IPS-NIHi7 (cell line): ENCODE measurements around the gene STK32C.
A peak's percentile ranks its signal among the peaks of the same experiment; 100 is the strongest.

Experiments
- DNase-seq: peaks from one replicate; pipeline ENCODE4 v3.0.0; 2012; ENCODE audit warnings: mixed read lengths; ENCODE audit errors: extremely low spot score

The STK32C gene

DNA sequence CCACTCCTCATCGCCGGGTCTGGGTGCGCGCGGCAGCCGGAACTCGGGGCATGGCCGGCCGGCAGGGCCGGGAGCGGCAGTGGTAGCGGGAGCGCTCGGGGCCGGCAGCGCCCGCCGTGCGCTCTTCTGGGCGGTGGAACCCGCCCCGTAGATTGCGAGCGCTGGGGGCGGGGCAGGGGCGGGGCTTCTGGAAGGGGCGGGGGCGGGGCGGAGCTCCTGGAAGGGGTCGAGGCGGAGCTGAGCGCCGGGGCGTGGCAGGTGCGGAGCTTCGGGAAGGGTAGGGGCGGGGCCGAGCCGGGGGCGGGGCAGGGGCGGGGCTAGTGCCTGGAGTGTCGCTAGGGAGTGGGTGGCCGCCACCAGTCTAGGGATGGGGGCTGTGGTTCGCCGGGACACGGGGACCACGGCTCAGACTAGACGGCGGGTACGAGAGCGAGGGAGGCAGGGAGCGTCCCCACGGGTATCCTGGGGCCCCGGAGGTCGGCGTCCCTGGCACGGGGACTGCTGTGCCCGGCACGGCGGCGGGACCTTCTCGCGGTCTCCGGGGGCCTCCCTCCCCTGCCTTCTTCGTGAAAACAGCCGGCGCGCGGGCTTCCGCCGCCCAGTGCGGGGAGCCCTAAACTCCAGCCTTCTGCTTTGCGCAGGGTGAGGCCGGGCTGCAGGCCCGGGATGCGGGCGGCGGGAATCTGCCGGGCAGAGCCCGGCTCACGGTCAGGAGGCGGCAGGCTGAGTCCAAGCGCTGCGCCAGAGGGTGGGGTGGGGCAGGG lies at the start of gene STK32C:
Gene STK32C, minus strand, starts transcription at position 128 of the 764 bp plus-strand sequence. Its CDS starts 117 bp downstream, at position 11.
- DNase-seq, result peak; percentile 99

GRCh38 chr10:132356621-132357195 lies 49.0 kb upstream of the STK32C start:
- DNase-seq, result no peak

- no peak for DNase-seq
These were observed 48.0 kb upstream of the STK32C start for GRCh38 chr10:132355754-132356153.

GRCh38 chr10:132355297-132355696 lies 47.5 kb upstream of the STK32C start:
- DNase-seq, result no peak

GRCh38 chr10:132354356-132355094 lies 46.8 kb upstream of the STK32C start:
- DNase-seq, result no peak

GRCh38 chr10:132353456-132354355 lies 46.0 kb upstream of the STK32C start:
- no peak for DNase-seq

GRCh38 chr10:132352462-132353308 lies 44.9 kb upstream of the STK32C start:
- DNase-seq, result peak; percentile 93

DNA sequence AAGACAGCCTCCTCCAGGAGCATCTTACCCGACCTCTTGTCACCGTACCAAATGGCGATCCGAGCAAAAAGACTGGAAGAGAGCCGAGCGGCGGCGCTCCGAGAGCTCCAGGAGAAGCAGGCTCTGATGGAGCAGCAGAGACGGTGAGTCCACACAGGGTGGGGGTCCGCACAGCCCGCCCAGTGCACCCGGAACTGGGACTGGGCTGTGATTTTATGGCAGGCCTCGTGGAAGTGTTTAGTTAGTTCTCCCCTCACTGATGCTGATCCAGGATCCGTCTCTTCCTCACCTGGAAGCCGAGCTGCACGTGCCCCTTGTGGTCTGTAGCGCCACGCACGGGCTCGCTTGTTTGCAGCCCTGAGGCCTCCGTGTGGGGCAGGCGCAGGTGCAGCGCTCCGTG lies 43.9 kb upstream of the STK32C start:
- DNase-seq, result no peak

- DNase-seq, result no peak
These were observed 43.2 kb upstream of the STK32C start for GRCh38 chr10:132350946-132351345.

DNA sequence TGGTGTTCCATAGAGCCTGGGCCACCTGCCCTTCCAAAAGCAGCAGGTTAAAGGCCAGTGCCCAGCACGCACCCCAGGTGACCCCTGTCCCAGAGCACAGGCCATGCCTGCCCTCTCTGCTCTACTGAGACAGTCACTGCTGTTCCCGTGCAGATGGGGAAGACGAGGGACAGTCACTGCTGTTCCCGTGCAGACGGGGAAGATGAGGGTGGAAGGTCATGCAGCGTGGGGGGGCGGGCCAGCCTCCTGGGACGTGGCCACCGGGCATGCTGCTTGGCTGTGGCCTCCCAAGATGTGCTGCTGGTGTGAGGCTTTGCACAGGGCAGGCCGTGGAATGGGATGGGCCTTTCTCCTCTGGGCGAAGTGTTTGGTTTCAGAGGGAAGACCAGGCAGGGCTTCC lies 42.6 kb upstream of the STK32C start:
- no peak for DNase-seq

DNA sequence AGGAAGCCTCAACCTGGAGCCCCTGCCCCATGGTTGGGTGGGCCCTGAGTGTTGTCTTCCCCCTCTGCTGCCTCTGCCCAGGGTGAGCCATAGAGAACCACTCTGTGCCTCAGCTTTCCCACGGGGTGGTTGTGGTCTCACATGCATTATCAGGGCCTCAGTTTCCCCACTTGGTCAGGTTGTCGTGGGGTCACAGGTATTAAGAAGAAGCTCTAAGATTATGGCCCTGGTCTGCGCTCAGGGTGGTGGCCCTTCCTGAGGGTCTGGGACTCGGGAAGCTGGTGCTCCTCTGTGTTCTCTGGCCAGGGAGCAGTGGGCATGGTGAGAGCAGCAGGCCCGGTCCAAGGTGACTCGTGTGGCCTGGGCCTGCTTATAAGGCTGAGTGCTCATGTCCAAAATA lies 42.0 kb upstream of the STK32C start:
- DNase-seq, result no peak

GRCh38 chr10:132347931-132348267 lies 40.1 kb upstream of the STK32C start:
- DNase-seq, result no peak

GRCh38 chr10:132347211-132347930 lies 39.6 kb upstream of the STK32C start:
- no peak for DNase-seq

DNA sequence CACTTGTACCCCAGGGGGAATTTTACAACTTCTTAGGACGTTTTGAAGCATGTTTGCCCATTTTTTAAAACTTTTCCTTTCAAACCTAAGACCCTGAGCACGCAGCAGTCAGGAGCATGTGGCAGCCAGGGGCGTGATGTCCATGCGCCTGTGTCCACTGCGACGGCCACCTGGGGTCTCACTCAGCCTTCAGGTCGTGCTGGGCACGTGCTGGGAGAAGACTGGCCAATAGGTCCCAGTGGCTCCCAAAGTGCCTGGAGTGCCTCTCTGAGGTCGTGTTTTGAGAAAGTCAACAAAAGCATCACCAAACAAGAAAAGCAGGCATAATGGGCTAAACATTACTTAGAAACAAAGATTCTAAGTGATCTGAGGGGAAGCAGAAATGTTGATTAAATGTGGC lies 39.1 kb upstream of the STK32C start:
- DNase-seq, result no peak

DNA sequence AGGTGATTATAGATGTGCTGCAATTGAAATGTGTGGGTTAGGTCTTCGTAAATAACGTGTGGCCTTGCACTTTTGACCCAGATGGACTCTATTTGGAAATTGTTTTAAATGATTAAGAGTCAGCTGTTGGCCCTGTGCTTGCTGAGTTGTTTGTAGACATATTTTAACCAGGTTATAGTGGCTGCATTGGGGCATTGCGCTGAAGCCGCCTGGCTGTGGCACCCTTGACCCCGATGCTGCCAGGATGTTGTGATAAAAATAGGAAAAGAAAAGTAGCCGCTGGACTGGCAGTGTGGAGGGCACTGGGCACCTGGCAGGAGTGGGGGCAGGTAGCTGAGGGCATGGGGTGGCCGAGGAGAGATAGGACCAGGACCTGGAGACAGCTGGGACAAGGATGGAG lies 37.6 kb upstream of the STK32C start:
- DNase-seq, result no peak

GRCh38 chr10:132344386-132344785 lies 36.6 kb upstream of the STK32C start:
- no peak for DNase-seq

GRCh38 chr10:132342553-132342952 lies 34.8 kb upstream of the STK32C start:
- no peak for DNase-seq

GRCh38 chr10:132341781-132342180 lies 34.0 kb upstream of the STK32C start:
- no peak for DNase-seq

DNA sequence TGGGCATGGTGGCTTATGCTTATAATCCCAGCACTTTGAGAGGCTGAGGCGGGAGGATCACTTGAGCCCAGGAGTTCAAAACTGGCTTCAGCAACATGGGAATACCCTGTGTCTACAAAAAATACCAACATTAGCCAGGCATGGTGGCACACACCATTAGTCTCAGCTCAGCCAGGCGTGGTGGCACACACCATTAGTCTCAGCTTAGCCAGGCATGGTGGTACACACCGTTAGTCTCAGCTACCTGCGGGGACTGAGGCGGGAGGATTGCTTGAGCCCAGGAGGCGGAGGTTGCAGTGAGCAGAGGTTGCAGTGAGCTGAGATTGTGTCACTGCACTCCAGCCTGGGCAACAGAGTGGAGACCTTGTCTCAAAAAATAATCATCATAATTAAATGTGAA lies 33.3 kb upstream of the STK32C start:
- DNase-seq, result no peak

DNA sequence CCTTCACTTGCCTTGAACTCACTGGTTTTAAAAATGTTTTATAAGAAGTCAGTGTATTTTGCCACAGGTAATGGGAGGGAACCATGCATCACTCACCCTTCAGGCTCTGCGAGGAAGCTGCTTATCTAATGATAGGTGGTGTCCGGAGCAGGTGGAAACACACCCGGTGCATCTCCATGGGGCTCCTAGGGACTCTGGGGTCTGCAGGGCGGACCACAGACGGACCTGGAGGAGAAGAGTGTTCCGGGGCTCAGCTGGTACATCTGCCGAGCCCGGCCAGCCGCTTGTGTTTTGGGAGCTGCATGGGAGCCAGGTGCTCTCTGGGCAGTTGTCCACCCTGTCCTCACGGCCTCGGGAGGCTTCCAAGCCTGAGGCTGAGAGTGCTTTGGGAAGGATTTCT lies 31.5 kb upstream of the STK32C start:
- no peak for DNase-seq
